Measurements from ENCODE around the gene MOB3A. TPM values are rescaled to one million over a fixed set of nuclear protein-coding genes. Genes with fewer than 3 reads are reported as not detected.

MOB3A gene
- total and polyA plus RNA-seq, 10 of the 15 experiments (the other 5 are each of a cell fraction or from before 2014, with no cell fraction given) = 7.5 to 229 (median 79.4) TPM

DNA sequence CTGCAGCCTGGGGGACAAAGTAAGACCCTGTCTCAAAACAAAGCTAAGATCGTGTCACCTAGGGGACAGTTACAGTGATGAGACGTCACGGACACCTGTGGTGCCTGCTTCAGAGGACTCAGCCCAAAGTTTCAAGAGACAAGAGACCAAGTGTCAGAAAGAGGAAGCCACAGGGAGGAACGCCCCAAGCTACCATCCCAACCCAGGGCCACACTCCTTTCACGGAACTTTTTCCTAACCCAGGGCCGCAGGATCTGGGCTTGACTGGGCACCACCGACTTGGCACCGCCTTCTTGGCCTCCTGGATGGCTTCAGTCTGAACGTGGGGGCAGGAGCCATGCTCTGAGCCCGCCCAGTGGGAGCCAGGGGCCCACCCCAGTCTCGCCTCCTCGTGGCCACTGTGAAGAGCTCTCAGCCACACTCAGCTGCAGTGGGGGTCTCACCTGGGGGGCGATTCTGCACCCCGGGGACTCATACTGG lies 8.5 kb downstream of the MOB3A start (continued):
- TF ChIP-seq ZNF592 (IDR thresholded peaks at IDR 0.05) = no peak; the same call in 1 of the 2 replicates
- TF ChIP-seq TCF12 (IDR thresholded peaks at IDR 0.05; ENCODE audit: low read depth, low read length) = peak; percentile 38; the same call in 1 of the 2 replicates
- no peak for TF ChIP-seq SUZ12 (IDR thresholded peaks at IDR 0.05; ENCODE audit: unreplicated experiment)
- no peak; the same call in 1 of the 3 replicates for TF ChIP-seq POU2F2 (IDR thresholded peaks at IDR 0.05; ENCODE audit: borderline replicate concordance, low read depth, low read length)
- peak; percentile 38 to 50; a peak in 2 of 4 replicates for TF ChIP-seq BHLHE40 (IDR thresholded peaks at IDR 0.05; ENCODE audit: borderline replicate concordance in 1 of 2, low read depth in 2 of 2, low read length in 1 of 2)
- peak; percentile 38; the same call in 1 of the 2 replicates for TF ChIP-seq DPF2 (IDR thresholded peaks at IDR 0.05)
- TF ChIP-seq, protein P1, sequence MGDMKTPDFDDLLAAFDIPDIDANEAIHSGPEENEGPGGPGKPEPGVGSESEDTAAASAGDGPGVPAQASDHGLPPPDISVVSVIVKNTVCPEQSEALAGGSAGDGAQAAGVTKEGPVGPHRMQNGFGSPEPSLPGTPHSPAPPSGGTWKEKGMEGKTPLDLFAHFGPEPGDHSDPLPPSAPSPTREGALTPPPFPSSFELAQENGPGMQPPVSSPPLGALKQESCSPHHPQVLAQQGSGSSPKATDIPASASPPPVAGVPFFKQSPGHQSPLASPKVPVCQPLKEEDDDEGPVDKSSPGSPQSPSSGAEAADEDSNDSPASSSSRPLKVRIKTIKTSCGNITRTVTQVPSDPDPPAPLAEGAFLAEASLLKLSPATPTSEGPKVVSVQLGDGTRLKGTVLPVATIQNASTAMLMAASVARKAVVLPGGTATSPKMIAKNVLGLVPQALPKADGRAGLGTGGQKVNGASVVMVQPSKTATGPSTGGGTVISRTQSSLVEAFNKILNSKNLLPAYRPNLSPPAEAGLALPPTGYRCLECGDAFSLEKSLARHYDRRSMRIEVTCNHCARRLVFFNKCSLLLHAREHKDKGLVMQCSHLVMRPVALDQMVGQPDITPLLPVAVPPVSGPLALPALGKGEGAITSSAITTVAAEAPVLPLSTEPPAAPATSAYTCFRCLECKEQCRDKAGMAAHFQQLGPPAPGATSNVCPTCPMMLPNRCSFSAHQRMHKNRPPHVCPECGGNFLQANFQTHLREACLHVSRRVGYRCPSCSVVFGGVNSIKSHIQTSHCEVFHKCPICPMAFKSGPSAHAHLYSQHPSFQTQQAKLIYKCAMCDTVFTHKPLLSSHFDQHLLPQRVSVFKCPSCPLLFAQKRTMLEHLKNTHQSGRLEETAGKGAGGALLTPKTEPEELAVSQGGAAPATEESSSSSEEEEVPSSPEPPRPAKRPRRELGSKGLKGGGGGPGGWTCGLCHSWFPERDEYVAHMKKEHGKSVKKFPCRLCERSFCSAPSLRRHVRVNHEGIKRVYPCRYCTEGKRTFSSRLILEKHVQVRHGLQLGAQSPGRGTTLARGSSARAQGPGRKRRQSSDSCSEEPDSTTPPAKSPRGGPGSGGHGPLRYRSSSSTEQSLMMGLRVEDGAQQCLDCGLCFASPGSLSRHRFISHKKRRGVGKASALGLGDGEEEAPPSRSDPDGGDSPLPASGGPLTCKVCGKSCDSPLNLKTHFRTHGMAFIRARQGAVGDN (IDR thresholded peaks at IDR 0.05) = peak; percentile 94
- TF ChIP-seq, protein P2, sequence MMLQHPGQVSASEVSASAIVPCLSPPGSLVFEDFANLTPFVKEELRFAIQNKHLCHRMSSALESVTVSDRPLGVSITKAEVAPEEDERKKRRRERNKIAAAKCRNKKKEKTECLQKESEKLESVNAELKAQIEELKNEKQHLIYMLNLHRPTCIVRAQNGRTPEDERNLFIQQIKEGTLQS (IDR thresholded peaks at IDR 0.05; ENCODE audit: borderline replicate concordance, extremely low read depth, low read depth, low read length) = no peak
- peak; percentile 26; the same call in 1 of the 2 replicates for TF ChIP-seq CREM (IDR thresholded peaks at IDR 0.05; ENCODE audit: low read depth)
- TF ChIP-seq RAD51 (IDR thresholded peaks at IDR 0.05) = no peak
- 0 out of 2 replicates have a peak, but pooled peaks have one; percentile 7 for TF ChIP-seq RAD21 (IDR thresholded peaks at IDR 0.05; ENCODE audit: insufficient read depth, low read depth, low read length)
- no peak for TF ChIP-seq FOS (IDR thresholded peaks at IDR 0.05; ENCODE audit: borderline replicate concordance, extremely low read depth, insufficient read length)
- no peak for TF ChIP-seq MYC (IDR thresholded peaks at IDR 0.05; ENCODE audit: insufficient read depth, insufficient read length, insufficient replicate concordance, low read length, severe bottlenecking)
- 0 out of 2 replicates have a peak, but pooled peaks have one; percentile 4 for TF ChIP-seq PKNOX1 (IDR thresholded peaks at IDR 0.05)
- TF ChIP-seq, protein P3, sequence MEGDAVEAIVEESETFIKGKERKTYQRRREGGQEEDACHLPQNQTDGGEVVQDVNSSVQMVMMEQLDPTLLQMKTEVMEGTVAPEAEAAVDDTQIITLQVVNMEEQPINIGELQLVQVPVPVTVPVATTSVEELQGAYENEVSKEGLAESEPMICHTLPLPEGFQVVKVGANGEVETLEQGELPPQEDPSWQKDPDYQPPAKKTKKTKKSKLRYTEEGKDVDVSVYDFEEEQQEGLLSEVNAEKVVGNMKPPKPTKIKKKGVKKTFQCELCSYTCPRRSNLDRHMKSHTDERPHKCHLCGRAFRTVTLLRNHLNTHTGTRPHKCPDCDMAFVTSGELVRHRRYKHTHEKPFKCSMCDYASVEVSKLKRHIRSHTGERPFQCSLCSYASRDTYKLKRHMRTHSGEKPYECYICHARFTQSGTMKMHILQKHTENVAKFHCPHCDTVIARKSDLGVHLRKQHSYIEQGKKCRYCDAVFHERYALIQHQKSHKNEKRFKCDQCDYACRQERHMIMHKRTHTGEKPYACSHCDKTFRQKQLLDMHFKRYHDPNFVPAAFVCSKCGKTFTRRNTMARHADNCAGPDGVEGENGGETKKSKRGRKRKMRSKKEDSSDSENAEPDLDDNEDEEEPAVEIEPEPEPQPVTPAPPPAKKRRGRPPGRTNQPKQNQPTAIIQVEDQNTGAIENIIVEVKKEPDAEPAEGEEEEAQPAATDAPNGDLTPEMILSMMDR (IDR thresholded peaks at IDR 0.05 in 2 of 3, conservative IDR thresholded peaks at IDR 0.05 in 1 of 3; ENCODE audit: control insufficient read depth in 2 of 3, extremely low read depth in 1 of 3, insufficient read depth in 1 of 3, low read depth in 3 of 3, low read length in 3 of 3) = peak; percentile 29 to 54 (median 42); a peak in 5 of 6 replicates
- TF ChIP-seq POLR2AphosphoS2 (IDR thresholded peaks at IDR 0.05; ENCODE audit: low read depth, low read length) = peak; percentile 88

Measured in GM12878 (cell line).